ENCODE measurements around the gene CXCL9. TPM values are rescaled to one million over a fixed set of nuclear protein-coding genes. Genes with fewer than 3 reads are reported as not detected.

Gene CXCL9
- total RNA-seq, 1 donor from 2014 or later: 0.22 TPM

GRCh38 chr4:76010576-76010975 lies 3.3 kb upstream of the CXCL9 start:
- Histone ChIP-seq H3K36me3 (no peaks in the 10 kb centered on the region), H3K9me3 (replicated peaks) (no peaks in the 10 kb centered on the region), H3K27me3 (ENCODE audit: low read depth) (no peaks in the 10 kb centered on the region), H3K27ac (replicated peaks) (no peak overlapping the region), H3K4me3 (no peak overlapping the region), H3K4me1 (peaks cover 8% of the 10 kb centered on the region)
- intact Hi-C loops (cut with micrococcal nuclease): no loop called here
- TF ChIP-seq CTCF (IDR thresholded peaks at IDR 0.05; ENCODE audit: borderline replicate concordance): no peak
- DNase-seq: no peak

GRCh38 chr4:76009311-76009710 lies 2.0 kb upstream of the CXCL9 start:
- TF ChIP-seq CTCF (IDR thresholded peaks at IDR 0.05; ENCODE audit: borderline replicate concordance): no peak
- Histone ChIP-seq H3K9me3 (replicated peaks) (no peaks in the 10 kb centered on the region), H3K4me1 (peaks cover 8% of the 10 kb centered on the region), H3K27ac (replicated peaks) (no peak overlapping the region), H3K36me3 (no peaks in the 10 kb centered on the region), H3K4me3 (no peak overlapping the region), H3K27me3 (ENCODE audit: low read depth) (no peaks in the 10 kb centered on the region)
- intact Hi-C loops (cut with micrococcal nuclease): no loop called here
- DNase-seq: no peak

- Histone ChIP-seq H3K27me3 (ENCODE audit: low read depth) (no peaks in the 10 kb centered on the region), H3K4me1 (peaks cover 10% of the 10 kb centered on the region), H3K36me3 (no peaks in the 10 kb centered on the region), H3K27ac (replicated peaks) (peak overlapping the region; percentile 59), H3K9me3 (replicated peaks) (no peaks in the 10 kb centered on the region), H3K4me3 (no peak overlapping the region)
- no peak for TF ChIP-seq CTCF (IDR thresholded peaks at IDR 0.05; ENCODE audit: borderline replicate concordance)
- no peak for DNase-seq
- intact Hi-C loops (cut with micrococcal nuclease): loop anchor here (2.0 kb wide), 1 partner anchor 61 kb away; no protein-coding TSS in a partner anchor
Measured at GRCh38 chr4:76003620-76004019, 3.7 kb downstream of the CXCL9 start.

- peak overlapping the region; percentile 59 for H3K27ac ChIP-seq (replicated peaks)
- no peaks in the 10 kb centered on the region for H3K27me3 ChIP-seq (ENCODE audit: low read depth)
- TF ChIP-seq CTCF (IDR thresholded peaks at IDR 0.05; ENCODE audit: borderline replicate concordance): no peak
- no peak overlapping the region for H3K4me3 ChIP-seq
- no peak for DNase-seq
- intact Hi-C loops (cut with micrococcal nuclease): loop anchor here (2.0 kb wide), 1 partner anchor 62 kb away; no protein-coding TSS in a partner anchor
- H3K4me1 ChIP-seq: peaks cover 10% of the 10 kb centered on the region
- no peaks in the 10 kb centered on the region for H3K9me3 ChIP-seq (replicated peaks)
- no peaks in the 10 kb centered on the region for H3K36me3 ChIP-seq
Measured at GRCh38 chr4:76003035-76003434, 4.3 kb downstream of the CXCL9 start.

GRCh38 chr4:76002176-76002575 lies 5.1 kb downstream of the CXCL9 start:
- no peak overlapping the region for H3K4me3 ChIP-seq
- H3K27me3 ChIP-seq (ENCODE audit: low read depth): no peaks in the 10 kb centered on the region
- no peak for DNase-seq
- TF ChIP-seq CTCF (IDR thresholded peaks at IDR 0.05; ENCODE audit: borderline replicate concordance): no peak
- H3K36me3 ChIP-seq: no peaks in the 10 kb centered on the region
- no peaks in the 10 kb centered on the region for H3K9me3 ChIP-seq (replicated peaks)
- intact Hi-C loops (cut with micrococcal nuclease): loop anchor here (2.0 kb wide), 1 partner anchor 63 kb away; no protein-coding TSS in a partner anchor
- peak overlapping the region; percentile 59 for H3K27ac ChIP-seq (replicated peaks)
- peaks cover 10% of the 10 kb centered on the region for H3K4me1 ChIP-seq

Data from left ventricle myocardium inferior (tissue), 1 donor.